HepG2 (cell line): Measurements from ENCODE around the gene INTS1. TPM values are rescaled to one million over a fixed set of nuclear protein-coding genes. Genes with fewer than 3 reads are reported as not detected.

Source experiments
- ATAC-seq: fragments of 200-7000 bp; cut with Tn5 transposase; 3 replicates; pipeline ENCODE4 v1.9.1; 2020; ENCODE audit warnings: mild to moderate bottlenecking, moderate library complexity
- BruUV-seq: library from RNA; stranded (reverse); fragments of 400-500 nt; replicated peaks from 2 replicates; lab custom pipeline; 2021; lab: Mats Ljungman, UMichigan
- CTCF ChIA-PET: fragments of 300-600 bp; formaldehyde crosslinking; extraction: SDS; loops from one replicate; lab custom pipeline; 2021; ENCODE audit warnings: low total read pairs, inconsistent platforms, low intra/inter-chr PET ratio; lab: Yijun Ruan, JAX
- POLR2A ChIA-PET: fragments of 350-600 bp; sonication (Branson Sonifier 250); formaldehyde crosslinking; loops from one replicate; lab custom pipeline; 2020; ENCODE audit warnings: antibody characterized with exemption, inconsistent platforms; lab: Yijun Ruan, JAX
- DNase-seq: peaks from one replicate; pipeline ENCODE4 v3.0.0-alpha.2; 2015; ENCODE audit warnings: low spot score
- FAIRE-seq: peaks from 3 replicates; lab custom pipeline; 2011; peaks lifted over from hg19 to GRCh38; lab: Jason Lieb, UNC
- H2AFZ ChIP-seq: one replicate; pipeline ENCODE4 v1.6.1; 2011; ENCODE audit warnings: low read length, inconsistent platforms
- H3K27ac ChIP-seq: fragments of 300-600 bp; 3 replicates; pipeline ENCODE4 v1.8.0; 2011; ENCODE audit warnings: mixed run types, mild to moderate bottlenecking, mixed read lengths, low read length, inconsistent platforms; ENCODE audit not compliant: insufficient read depth; ENCODE audit errors: extremely low read length
- H3K27me3 ChIP-seq, 2 experiments: fragments of 200-600 bp in 1 of 2; 2 replicates in 1 of 2; 3 replicates in 1 of 2; pipeline versions ENCODE4 v1.6.0 to v1.8.0; 2011; ENCODE audit warnings: low read length in 2 of 2, mild to moderate bottlenecking in 2 of 2, moderate library complexity in 2 of 2, inconsistent platforms in 1 of 2; ENCODE audit not compliant: insufficient read depth in 2 of 2, control insufficient read depth in 1 of 2
- H3K36me3 ChIP-seq, 2 experiments: fragments of 200-600 bp in 1 of 2; replicated peaks in 1 of 2; 2 replicates in 1 of 2; 3 replicates in 1 of 2; pipeline versions ENCODE4 v1.5.1 to v1.8.0; 2011; ENCODE audit warnings: low read length in 2 of 2, inconsistent platforms in 1 of 2; ENCODE audit not compliant: insufficient read depth in 2 of 2, control insufficient read depth in 1 of 2
- H3K4me1 ChIP-seq: 2 replicates; pipeline ENCODE4 v1.5.1; 2012; ENCODE audit warnings: low read length, inconsistent platforms; ENCODE audit not compliant: insufficient read depth
- H3K4me2 ChIP-seq: 2 replicates; pipeline ENCODE4 v1.6.0; 2011; ENCODE audit warnings: low read depth, low read length, inconsistent platforms
- H3K4me3 ChIP-seq, 3 experiments: fragments of 200-600 bp in 1 of 3; sonication (generic), shearing (Covaris generic) in 1 of 3; replicated peaks in 1 of 3; 2 replicates each; pipeline ENCODE4 v1.5.1; 2011 to 2016; ENCODE audit warnings: low read length in 3 of 3, inconsistent platforms in 2 of 3, low read depth in 2 of 3, mild to moderate bottlenecking in 2 of 3, control low read depth in 1 of 3, mixed read lengths in 1 of 3; ENCODE audit not compliant: insufficient read depth in 1 of 3
- H3K79me2 ChIP-seq: one replicate; pipeline ENCODE4 v1.6.1; 2011; ENCODE audit warnings: low read length, inconsistent platforms; ENCODE audit not compliant: insufficient read depth
- H3K9ac ChIP-seq: 2 replicates; pipeline ENCODE4 v1.6.0; 2011; ENCODE audit warnings: mild to moderate bottlenecking, low read depth, low read length, inconsistent platforms; ENCODE audit not compliant: insufficient read depth
- H3K9me3 ChIP-seq: 2 replicates; pipeline ENCODE4 v1.5.1; 2012; ENCODE audit warnings: mild to moderate bottlenecking, low read length
- H4K20me1 ChIP-seq: 2 replicates; pipeline ENCODE4 v1.6.0; 2011; ENCODE audit warnings: inconsistent platforms, mild to moderate bottlenecking, low read length, moderate library complexity; ENCODE audit not compliant: insufficient read depth
- AGO2 ChIP-seq: fragments of 200-400 bp; formaldehyde crosslinking; optimal IDR thresholded peaks from 2 replicates; pipeline ENCODE3; 2017; ENCODE audit warnings: mild to moderate bottlenecking, low read depth, low read length, moderate library complexity
- BATF2 ChIP-seq: sonication (generic); formaldehyde crosslinking; IDR thresholded peaks from 2 replicates; pipeline ENCODE4 v1.8.0; 2022; ENCODE audit warnings: mild to moderate bottlenecking, missing genetic modification reagents, moderate library complexity
- KLF15 ChIP-seq: sonication (generic); formaldehyde crosslinking; IDR thresholded peaks from 2 replicates; pipeline ENCODE4 v1.8.1; 2023; ENCODE audit warnings: borderline replicate concordance, mild to moderate bottlenecking, inconsistent platforms, missing genetic modification reagents, mixed read lengths
- MTF1 ChIP-seq: sonication (generic); formaldehyde crosslinking; IDR thresholded peaks from 2 replicates; pipeline ENCODE4 v1.5.0; 2020; ENCODE audit warnings: missing genetic modification reagents
- POLR2AphosphoS2 ChIP-seq: IDR thresholded peaks from 2 replicates; pipeline ENCODE4 v1.6.1; 2011; ENCODE audit warnings: low read depth, low read length, improper control_type of control experiment
- ZNF3 ChIP-seq: IDR thresholded peaks from 2 replicates; pipeline ENCODE4 v1.7.0; 2017; ENCODE audit warnings: inconsistent platforms
- ZNF318 ChIP-seq: sonication (generic); formaldehyde crosslinking; IDR thresholded peaks from 2 replicates; pipeline ENCODE4 v1.4.0; 2020; ENCODE audit warnings: mild to moderate bottlenecking, missing genetic modification reagents
- WGBS: methylation state at CpG from one replicate; pipeline ENCODE4 v1.1.6; 2017; ENCODE audit warnings: low lambda C conversion rate; 5-methylcytosine and 5-hydroxymethylcytosine counted together
- in situ Hi-C: cut with HindIII; loops from 2 replicates; pipeline ENCODE4 v1.10.0; 2017; ENCODE audit warnings: low pct_unique_long_range_greater_than_20kb; ENCODE audit not compliant: extremely low pct_ligation_motif_present
- intact Hi-C: fragments of 100-400 bp; cut with micrococcal nuclease; formaldehyde crosslinking; loops from one replicate; pipeline ENCODE4 v1.10.0; 2022; ENCODE audit not compliant: unreplicated experiment
- polyA plus RNA-seq, 8 experiments: library from polyadenylated mRNA; depleted of rRNA in 3 of 8; stranded (reverse) in 7 of 8; unstranded in 1 of 8; fragments of >200 nt; fragmentation: Illumina TruSeq in 4 of 8; extraction: Trizol in 4 of 8; gene quantifications; 2 replicates each; pipeline versions ENCODE4 v1.2.1 to v1.2.3, GENCODE V29; 2011 to 2016; ENCODE audit warnings: low read depth in 4 of 8, missing spikeins in 1 of 8, mixed read lengths in 1 of 8; ENCODE audit not compliant: insufficient read depth in 1 of 8
- total RNA-seq, 5 experiments: library from RNA; depleted of rRNA; stranded (reverse); fragments of >200 nt; fragmentation: Illumina TruSeq; extraction: Trizol; gene quantifications; 2 replicates each; pipeline ENCODE4 v1.2.3, GENCODE V29; 2016; ENCODE audit warnings: low read depth in 1 of 5

INTS1 gene
- total and polyA plus RNA-seq, 2 of the 13 experiments (the other 11 are each of a cell fraction or from before 2014, with no cell fraction given) = 13.7 to 29.0 TPM

- in situ Hi-C loops = no loop called here
- no peak overlapping the region for H3K4me3 ChIP-seq
- ChIA-PET CTCF (no interaction called here), POLR2A (no interaction called here)
- H3K27ac ChIP-seq = no peak overlapping the region
- no peaks in the 10 kb centered on the region for H3K79me2 ChIP-seq
- TF ChIP-seq POLR2AphosphoS2 (no peak), ZNF3 (CRISPR knock-in tag) (peak; percentile 42; the same call in 1 of the 2 replicates), BATF2 (CRISPR knock-in tag) (no peak), MTF1 (CRISPR knock-in tag) (no peak), AGO2 (peak; percentile 8)
- no peaks in the 10 kb centered on the region; a peak in 2 of 5 replicates for H3K36me3 ChIP-seq
- H3K27me3 ChIP-seq = no peaks in the 10 kb centered on the region; a peak in 1 of 5 replicates
- intact Hi-C loops = no loop called here
- no peak for DNase-seq
- no peaks in the 10 kb centered on the region for H4K20me1 ChIP-seq
- H3K9ac ChIP-seq = no peak overlapping the region
- ATAC-seq = no peak
- H3K4me1 ChIP-seq = no peaks in the 10 kb centered on the region
- no peak overlapping the region for H3K4me2 ChIP-seq
- H3K9me3 ChIP-seq = no peaks in the 10 kb centered on the region
- no peak overlapping the region for H2AFZ ChIP-seq
- BruUV-seq = no TSS peak
- 87% methylated on average over 10 of the region's 21 CpGs for WGBS
- no peak for FAIRE-seq
Observed at GRCh38 chr7:1445341-1445740, 58.8 kb downstream of the INTS1 start.

- H3K27me3 ChIP-seq = no peaks in the 10 kb centered on the region; a peak in 1 of 5 replicates
- no peak overlapping the region for H2AFZ ChIP-seq
- H3K27ac ChIP-seq = no peak overlapping the region
- DNase-seq (no peak), FAIRE-seq (no peak), ATAC-seq (no peak)
- BruUV-seq = no TSS peak
- intact Hi-C loops = no loop called here
- CTCF ChIA-PET = no interaction called here
- TF ChIP-seq KLF15 (no peak), AGO2 (peak; percentile 6), ZNF318 (no peak)
- H3K36me3 ChIP-seq = no peaks in the 10 kb centered on the region; a peak in 2 of 5 replicates
- POLR2A ChIA-PET = no interaction called here
- no peaks in the 10 kb centered on the region for H3K79me2 ChIP-seq
- in situ Hi-C loops = no loop called here
- WGBS = 78% methylated on average over 12 of the region's 24 CpGs
- no peaks in the 10 kb centered on the region for H4K20me1 ChIP-seq
- no peak overlapping the region for H3K4me2 ChIP-seq
- H3K4me1 ChIP-seq = no peaks in the 10 kb centered on the region
- H3K9me3 ChIP-seq = no peaks in the 10 kb centered on the region
- H3K9ac ChIP-seq = no peak overlapping the region
- H3K4me3 ChIP-seq = no peak overlapping the region
Observed at GRCh38 chr7:1444925-1445322, 59.3 kb downstream of the INTS1 start.
